ENCODE data around the gene BUB1.
"Not testable (repeated sequence)": the region's sequence is repeated elsewhere in the genome, so short reads cannot be mapped to it uniquely, and the experiment has no call there.

Gene BUB1

GRCh38 chr2:110677530-110678456 is at the start of gene BUB1:
Gene BUB1 (minus strand): TSS chr2:110678063. CDS start chr2:110677995, 68 bp downstream.
- H3K27ac ChIP-seq: peak within 1 kb of the TSS in 20 of 21 experiments; percentile 63 to 90 (median 84)
- H3K4me3 ChIP-seq: peak within 1 kb of the TSS; percentile 65 to 81 (median 74)

- no peak overlapping the region for H3K27ac ChIP-seq
Measured at GRCh38 chr2:110726285-110726684, 48.4 kb upstream of the BUB1 start.

DNA sequence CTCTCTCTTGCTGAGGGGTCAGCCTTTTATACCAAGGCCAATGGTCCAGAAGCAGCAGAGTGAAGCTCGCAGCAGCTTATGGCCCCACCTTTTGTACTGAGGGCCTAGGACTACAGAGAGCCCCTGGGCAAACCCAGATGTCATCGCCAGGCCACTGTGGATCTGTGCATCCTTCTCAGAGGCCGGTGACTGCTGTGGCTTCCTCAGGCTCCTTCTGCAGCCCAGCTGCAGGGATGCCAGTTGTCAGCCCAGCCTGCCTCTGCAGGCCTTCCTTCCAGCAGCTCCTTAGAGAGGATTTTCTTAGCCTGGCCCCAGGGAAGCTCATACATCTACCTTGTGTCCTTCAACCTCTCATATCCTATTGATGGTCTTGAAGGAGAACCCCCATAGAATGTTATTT is 48.0 kb upstream of the BUB1 start:
- Histone ChIP-seq H3K27ac (no peak overlapping the region), H3K4me3 (no peak overlapping the region)

More at GRCh38 chr2:110726285-110726684, 48.4 kb upstream of the BUB1 start:
- H3K4me3 ChIP-seq: no peak overlapping the region

DNA sequence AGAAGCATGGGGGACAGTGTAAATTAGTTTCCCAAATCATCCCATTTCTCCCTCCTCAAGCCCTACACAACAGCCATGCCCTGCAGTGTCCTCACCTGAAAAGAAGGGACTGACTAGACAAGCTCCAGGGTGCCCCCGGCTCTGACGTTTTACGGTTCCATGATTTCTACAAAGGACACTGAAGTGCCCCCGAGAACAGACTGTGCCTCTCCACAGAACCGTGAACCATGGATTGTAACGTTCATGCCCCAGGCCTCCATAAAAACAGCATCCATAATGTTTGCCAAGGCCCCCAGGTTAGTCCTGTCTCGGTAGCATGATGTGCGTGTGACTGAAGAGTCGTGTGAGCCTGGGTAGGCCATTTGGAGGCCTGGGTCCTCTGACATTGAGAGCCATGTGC is 47.5 kb upstream of the BUB1 start:
- Histone ChIP-seq H3K27ac (no peak overlapping the region), H3K4me3 (no peak overlapping the region)

DNA sequence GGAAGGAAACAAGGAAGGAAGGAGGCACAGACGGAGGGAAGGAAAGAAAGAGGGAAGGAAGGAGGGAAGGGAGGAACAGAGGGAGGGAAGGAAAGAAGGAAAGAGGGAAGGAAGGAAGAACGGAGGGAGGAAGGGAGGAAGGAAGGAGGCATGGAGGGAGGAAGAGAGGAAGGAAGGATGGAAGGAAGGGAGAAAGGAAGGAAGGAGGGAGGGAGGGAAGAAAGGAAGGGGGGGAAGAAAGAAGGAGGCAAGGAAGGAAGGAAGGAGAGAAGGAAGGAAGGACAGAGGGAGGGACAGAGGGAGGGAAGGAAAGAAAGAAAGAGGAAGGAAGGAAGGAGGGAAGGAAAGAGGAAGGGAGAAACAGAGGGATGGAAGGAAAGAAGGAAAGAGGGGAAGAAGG is 47.0 kb upstream of the BUB1 start:
- no peak overlapping the region for H3K4me3 ChIP-seq
- H3K27ac ChIP-seq: no peak overlapping the region

DNA sequence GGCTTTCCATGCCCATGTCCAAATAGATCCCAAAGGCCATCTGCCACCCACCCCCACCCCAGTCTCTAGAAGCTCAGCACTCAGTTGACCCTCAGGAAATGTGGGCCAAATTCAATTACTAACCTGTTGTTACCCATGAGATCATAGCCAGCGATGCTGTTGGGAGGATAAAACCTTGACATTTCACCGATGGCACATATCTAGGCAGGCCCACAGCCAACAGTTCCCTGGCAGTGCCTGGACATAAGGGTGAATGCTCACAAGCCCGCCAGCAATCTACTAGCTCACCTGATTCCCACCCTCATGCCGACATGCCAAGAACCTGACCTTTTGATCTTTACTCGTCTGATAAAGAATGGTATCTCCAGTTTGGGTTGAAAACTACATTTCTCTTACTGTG is 42.7 kb upstream of the BUB1 start:
- Histone ChIP-seq H3K4me3 (no peak overlapping the region), H3K27ac (no peak overlapping the region)

GRCh38 chr2:110718990-110719389 is 41.1 kb upstream of the BUB1 start:
- Histone ChIP-seq H3K4me3 (no peak overlapping the region), H3K27ac (no peak overlapping the region)

GRCh38 chr2:110718382-110718781 is 40.5 kb upstream of the BUB1 start:
- Histone ChIP-seq H3K4me3 (no peak overlapping the region), H3K27ac (no peak overlapping the region)

- H3K27ac ChIP-seq: no peak overlapping the region
- H3K4me3 ChIP-seq: no peak overlapping the region
Measured at GRCh38 chr2:110717734-110718133, 39.9 kb upstream of the BUB1 start.

GRCh38 chr2:110716959-110717645 is 39.2 kb upstream of the BUB1 start:
- Histone ChIP-seq H3K4me3 (no peak overlapping the region), H3K27ac (no peak overlapping the region)

DNA sequence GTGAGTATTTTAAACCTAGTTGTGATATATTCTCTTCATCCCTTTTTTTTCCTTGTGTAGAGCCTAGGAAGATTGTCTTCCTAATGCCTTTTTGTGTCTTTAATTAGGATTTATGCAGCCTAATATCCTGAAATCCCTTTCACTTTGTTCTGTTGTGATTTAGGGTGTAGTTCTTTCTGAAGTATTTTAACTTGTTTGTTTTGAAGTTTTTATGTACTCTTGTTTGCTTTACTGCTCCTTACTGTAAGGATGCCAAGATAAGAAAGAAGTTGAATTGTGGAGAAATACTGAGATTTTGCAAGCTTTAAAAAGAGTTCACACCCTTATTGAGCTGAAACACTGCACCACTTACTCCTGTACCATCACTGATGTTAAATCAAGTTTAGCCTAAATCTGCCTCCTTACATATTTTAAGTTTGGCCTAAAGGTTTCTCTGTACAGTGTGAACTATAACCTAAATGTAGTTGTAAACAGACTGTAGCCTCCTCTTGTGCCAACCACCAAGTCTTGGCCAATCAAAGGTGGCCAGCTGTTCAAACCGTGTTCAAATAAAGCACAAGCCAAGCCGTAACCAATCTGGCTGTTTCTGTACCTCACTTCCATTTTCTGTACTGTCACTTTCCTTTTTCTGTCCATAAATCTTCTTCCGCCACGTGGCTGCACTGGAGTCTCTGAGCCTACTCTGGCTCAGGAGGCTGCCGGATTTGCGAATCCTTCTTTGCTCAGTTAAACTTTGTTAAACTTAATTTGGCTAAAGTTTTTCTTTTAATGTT is 36.8 kb upstream of the BUB1 start:
- no peak overlapping the region for H3K27ac ChIP-seq
- H3K4me3 ChIP-seq: no peak overlapping the region

DNA sequence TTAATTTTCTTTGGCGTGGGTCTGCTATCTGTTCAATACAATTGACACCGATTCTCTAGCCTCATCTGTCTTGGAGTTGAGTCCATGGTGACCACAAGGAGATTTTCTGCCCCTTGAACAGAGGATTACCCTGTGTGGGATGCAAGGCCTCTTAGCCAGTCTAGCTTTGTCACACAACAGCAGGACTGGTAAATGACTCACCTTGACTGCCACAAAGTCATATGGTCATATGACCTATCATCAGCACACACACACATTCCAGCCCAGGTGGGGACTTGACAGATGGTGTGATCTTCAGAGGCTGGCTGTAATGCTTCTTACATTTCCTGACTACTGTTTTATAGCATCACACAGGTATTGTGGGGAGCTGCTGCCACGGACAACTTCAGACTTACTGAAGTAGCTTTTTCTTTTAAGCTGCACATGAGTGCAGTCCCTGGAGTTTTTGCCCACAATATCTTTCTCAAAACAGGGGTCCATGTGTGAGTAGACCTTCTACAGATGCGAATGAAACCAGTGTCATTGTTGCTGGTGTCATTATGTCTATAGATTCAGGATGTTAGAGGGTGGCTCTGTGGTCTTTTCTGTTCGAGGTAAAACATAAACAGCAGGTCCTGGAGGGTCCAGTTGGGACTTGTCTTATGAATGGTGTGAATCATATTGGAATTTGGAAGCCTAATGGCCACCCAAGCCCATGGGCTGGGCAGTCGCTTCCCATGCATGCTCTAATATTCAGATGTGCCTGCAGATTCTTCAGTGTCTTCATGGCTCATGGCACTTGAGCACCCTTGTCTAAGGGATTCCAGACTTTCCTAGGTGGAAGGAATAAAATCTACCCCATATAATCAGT is 35.9 kb upstream of the BUB1 start:
- no peak overlapping the region for H3K4me3 ChIP-seq
- no peak overlapping the region for H3K27ac ChIP-seq

DNA sequence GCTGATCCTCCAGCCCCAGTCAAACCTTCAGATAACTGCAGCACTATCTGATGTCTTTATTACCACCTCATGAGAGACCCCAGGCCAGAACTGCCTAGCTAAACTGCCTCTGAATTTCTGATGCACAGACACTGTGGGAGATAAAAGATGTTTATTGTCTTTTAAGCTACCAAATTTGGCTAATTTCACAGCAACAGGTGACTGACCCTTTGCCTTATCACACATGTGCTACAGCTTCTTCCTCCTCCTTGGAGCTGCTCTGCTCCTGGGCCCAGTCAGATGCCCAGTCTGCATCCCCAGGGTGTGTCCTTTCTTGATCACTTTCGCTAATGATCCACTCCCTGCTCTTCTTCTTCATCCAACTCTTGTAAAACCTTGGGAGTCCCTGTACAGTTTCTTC is 34.9 kb upstream of the BUB1 start:
- Histone ChIP-seq H3K4me3 (no peak overlapping the region), H3K27ac (no peak overlapping the region)

GRCh38 chr2:110708455-110708854 is 30.6 kb upstream of the BUB1 start:
- no peak overlapping the region for H3K4me3 ChIP-seq
- H3K27ac ChIP-seq: no peak overlapping the region

DNA sequence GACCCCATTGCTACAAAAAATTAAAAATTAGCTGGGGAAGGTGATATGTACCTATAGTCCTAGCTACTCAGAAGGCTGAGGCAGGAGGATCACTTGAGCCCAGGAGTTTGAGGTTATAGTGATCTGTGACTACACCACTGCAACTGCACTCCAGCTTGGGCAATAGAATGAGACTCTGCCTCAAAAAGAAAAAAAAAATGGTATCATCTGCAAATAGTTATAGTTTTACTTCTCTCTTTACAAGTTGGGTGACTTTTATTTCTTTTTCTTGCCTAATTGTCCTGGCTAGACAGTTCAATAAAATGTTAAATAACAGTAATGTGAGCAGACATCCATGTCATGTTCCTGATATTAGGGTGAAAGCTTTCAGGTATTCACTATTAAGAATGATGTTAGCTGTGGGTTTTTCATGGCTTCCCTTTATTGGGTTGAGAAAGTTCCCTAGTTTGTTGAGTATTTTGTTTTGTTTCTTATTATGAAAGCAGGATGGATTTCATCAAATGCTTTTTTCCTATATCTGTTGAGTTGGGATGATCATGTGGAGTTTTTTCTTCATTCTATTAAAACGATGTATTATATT is 29.6 kb upstream of the BUB1 start:
- Histone ChIP-seq H3K4me3 (no peak overlapping the region), H3K27ac (no peak overlapping the region)

- no peak overlapping the region for H3K4me3 ChIP-seq
- no peak overlapping the region for H3K27ac ChIP-seq
Measured at GRCh38 chr2:110702514-110703380, 24.9 kb upstream of the BUB1 start.

DNA sequence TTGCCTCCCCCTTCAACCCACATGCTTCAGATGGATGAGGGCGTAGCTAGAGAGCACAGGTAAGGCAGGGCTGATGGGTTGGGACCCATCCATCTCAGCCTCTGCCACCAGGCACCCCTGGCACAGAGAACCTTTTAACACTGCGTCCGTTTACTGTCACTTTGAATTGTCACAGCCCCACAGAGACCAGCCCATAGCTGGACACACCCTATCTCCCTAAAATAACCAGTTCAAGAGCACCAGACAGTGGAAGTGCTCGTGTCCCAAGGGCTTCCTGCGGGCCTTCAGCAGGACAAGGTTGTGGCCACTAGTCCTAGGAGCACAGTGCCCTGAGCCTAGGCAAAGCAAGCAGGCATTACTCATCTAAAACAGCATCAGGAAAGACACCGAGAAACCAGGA is 20.4 kb upstream of the BUB1 start:
- H3K27ac ChIP-seq, H3K4me3 ChIP-seq: not testable (repeated sequence)
